HG03108 (cell line): ENCODE data around the gene OPRM1.

ENCODE experiments used
- ATAC-seq: cut with Tn5 transposase; IDR thresholded peaks from one replicate; pipeline ENCODE4 v1.9.1; 2021; ENCODE audit warnings: moderate library complexity; ENCODE audit not compliant: unreplicated experiment

The OPRM1 gene

GRCh38 chr6:154202339-154202738 lies 163.3 kb downstream of the OPRM1 start:
- no peak for ATAC-seq

GRCh38 chr6:154202958-154203357 lies 163.9 kb downstream of the OPRM1 start:
- ATAC-seq, result no peak

GRCh38 chr6:154206141-154206540 lies 167.1 kb downstream of the OPRM1 start:
- no peak for ATAC-seq

- ATAC-seq, result no peak
These were observed 168.0 kb downstream of the OPRM1 start for GRCh38 chr6:154206996-154207395.

GRCh38 chr6:154209555-154209954 lies 170.5 kb downstream of the OPRM1 start:
- no peak for ATAC-seq

GRCh38 chr6:154210678-154211077 lies 171.6 kb downstream of the OPRM1 start:
- no peak for ATAC-seq

- ATAC-seq, result no peak
These were observed 174.7 kb downstream of the OPRM1 start for GRCh38 chr6:154213782-154214181.

- no peak for ATAC-seq
These were observed 179.3 kb downstream of the OPRM1 start for GRCh38 chr6:154218301-154218700.

GRCh38 chr6:154218787-154219186 lies 179.7 kb downstream of the OPRM1 start:
- no peak for ATAC-seq

GRCh38 chr6:154219250-154219649 lies 180.2 kb downstream of the OPRM1 start:
- ATAC-seq, result no peak

- ATAC-seq, result no peak
These were observed 183.7 kb downstream of the OPRM1 start for GRCh38 chr6:154222716-154223115.

GRCh38 chr6:154223296-154223695 lies 184.3 kb downstream of the OPRM1 start:
- ATAC-seq, result no peak

- no peak for ATAC-seq
These were observed 187.4 kb downstream of the OPRM1 start for GRCh38 chr6:154226461-154226860.

- ATAC-seq, result no peak
These were observed 189.0 kb downstream of the OPRM1 start for GRCh38 chr6:154227862-154228520.

- ATAC-seq, result no peak
These were observed 189.5 kb downstream of the OPRM1 start for GRCh38 chr6:154228521-154228905.

- ATAC-seq, result peak; percentile 51
These were observed 190.7 kb downstream of the OPRM1 start for GRCh38 chr6:154229786-154230185.

- no peak for ATAC-seq
These were observed 191.4 kb downstream of the OPRM1 start for GRCh38 chr6:154230393-154230792.

- ATAC-seq, result no peak
These were observed 192.0 kb downstream of the OPRM1 start for GRCh38 chr6:154230910-154231595.

GRCh38 chr6:154232013-154232910 lies 193.2 kb downstream of the OPRM1 start:
- no peak for ATAC-seq

- no peak for ATAC-seq
These were observed 194.3 kb downstream of the OPRM1 start for GRCh38 chr6:154233383-154233782.

- peak; percentile 55 for ATAC-seq
These were observed 195.2 kb downstream of the OPRM1 start for GRCh38 chr6:154234019-154234772.
